Activated T-helper 1 cell treated with anti-CD3 and anti-CD28 coated beads, Interleukin-2, amount 50 U/mL, for 16 hours (primary cell): ENCODE measurements around the gene AMZ1.
"Not testable (repeated sequence)": the region's sequence is repeated elsewhere in the genome, so short reads cannot be mapped to it uniquely, and the experiment has no call there.

ENCODE experiments used
- DNase-seq, 2 donors: peaks; one replicate each; pipeline ENCODE4 v3.0.0-alpha.2; 2020; ENCODE audit warnings: low read depth in 1 of 2, low spot score in 1 of 2

Gene AMZ1

DNA sequence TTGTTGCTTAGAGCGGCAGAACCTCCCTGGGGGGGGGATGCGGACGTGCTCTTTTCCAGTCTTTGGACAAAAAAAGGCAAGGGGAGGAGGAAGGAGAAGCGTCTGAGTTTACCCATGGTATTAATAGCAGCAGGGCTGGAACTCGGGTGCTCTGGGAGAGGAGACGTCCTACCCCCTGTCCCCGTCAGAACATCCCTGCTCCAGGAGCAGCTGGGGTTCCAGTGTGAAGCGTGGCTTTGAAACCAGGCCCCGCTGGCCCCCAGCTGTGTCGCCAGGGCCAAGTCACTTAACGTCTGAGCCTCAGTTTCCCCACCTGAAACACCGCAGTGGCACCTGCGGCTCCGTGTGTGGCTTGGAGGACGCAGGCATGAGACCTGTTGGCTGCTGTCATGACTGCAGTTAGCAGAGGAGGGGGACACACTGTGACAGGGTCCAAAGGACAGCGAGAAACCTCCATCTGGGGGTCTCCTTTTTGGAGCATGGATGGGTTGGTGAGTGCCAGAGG is 1.4 kb downstream of the AMZ1 start:
- DNase-seq, result no peak

DNA sequence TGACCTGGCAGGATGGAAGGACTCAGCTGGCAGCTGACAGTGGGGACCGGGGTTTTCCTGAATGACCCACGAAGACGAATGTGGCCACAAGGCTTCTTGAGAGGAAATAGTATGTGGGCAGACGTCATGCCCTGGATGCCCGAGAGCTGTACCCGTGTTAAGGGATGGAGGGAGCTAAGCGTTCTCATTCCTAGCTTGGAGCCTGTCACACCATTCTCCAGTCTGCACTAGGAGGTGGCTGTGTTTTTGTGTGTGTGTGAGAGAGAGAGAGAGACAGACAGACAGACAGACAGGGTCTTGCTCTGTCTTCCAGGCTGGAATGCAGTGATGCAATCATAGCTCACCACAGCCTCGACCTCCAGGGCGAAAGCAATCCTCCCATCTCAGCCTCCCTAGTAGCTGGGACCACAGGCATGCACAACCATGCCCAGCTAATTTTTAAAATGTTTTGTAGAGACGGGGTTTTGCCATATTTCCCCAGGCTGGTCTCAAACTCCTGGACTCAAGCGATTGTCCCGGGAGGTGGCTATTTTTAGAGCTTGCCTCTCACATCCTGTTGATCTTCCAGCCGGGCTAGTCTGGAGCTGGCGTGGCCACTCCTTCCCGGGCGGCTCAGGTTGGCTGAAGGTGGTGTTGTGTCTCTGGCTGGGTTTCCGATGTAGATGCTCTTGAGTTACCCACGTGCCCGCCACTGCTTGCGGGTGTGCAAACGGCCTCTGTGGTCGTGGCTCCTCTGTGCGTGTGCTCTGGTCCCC is 2.1 kb downstream of the AMZ1 start:
- DNase-seq, result no peak

DNA sequence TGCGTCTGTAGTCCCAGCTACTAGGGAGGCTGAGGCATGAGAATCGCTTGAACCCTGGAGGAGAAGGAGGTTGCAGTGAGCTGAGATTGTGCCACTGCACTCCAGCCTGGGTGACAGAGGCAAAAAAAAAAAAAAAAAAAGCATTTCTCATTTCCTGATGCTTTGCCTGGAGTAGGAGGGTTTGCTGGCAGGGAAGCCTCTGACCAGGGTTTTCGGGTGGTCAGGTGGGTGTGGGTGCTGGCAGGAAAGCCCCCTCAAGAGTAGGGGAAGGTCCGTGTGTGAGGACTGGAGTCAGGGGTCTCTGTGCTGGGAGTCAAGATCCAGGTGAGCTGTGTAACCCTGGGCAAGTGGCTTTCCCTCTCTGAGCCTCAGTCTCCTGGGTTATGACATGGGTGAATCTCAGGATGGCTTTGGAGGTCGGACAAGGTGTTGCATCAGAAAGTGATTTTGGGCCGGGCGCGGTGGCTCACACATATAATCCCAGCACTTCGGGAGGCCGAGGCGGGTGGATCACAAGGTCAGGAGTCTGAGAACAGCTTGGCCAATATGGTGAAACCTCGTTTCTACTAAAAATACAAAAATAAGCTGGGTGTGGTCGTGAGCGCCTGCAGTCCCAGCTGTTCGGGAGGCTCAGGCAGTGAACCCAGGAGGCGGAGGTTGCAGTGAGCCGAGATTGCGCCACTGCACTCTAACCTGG is 3.2 kb downstream of the AMZ1 start:
- no peak for DNase-seq

DNA sequence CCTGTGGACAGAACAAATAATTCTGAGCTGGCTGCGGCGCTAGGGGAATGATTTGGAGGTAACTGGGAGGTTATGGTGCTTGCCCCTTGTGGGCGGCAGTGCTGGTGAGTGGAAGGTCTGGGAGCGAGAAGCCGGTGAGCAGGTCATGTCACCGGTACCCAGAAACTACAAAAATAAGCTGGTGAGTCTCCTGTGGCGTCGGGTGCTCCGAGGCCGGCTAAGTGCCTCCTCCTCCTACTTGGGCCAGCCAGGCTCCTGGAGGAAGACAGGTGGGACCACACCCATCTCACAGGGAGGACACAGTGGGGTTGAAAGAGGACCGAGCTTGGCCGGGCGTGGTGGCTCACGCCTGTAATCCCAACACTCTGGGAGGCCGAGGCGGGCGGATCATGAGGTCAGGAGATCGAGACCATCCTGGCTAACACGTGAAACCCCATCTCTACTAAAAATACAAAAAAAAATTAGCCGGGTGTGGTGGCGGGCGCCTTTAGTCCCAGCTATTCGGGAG is 4.0 kb downstream of the AMZ1 start:
- DNase-seq, result not testable (repeated sequence)

DNA sequence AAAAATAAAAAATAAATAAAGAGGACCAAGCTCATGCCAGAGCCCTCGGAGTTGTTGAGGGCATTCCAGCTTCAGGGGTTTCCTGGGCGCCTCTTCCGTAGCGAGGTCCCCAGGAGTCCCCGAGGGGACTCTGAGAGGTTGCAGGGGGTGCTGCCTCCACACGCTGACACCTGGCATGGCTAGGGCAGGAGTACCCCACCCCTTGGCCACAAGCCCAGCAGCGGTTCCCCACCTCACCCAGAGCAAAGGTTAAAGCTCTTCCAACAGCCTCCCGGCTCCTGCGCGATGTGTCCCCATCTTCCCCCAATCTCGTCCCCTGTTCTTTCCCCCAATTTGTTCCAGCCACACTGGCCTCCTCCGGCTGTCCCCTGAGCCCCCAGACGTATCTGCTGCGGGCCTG is 4.5 kb downstream of the AMZ1 start:
- no peak for DNase-seq

DNA sequence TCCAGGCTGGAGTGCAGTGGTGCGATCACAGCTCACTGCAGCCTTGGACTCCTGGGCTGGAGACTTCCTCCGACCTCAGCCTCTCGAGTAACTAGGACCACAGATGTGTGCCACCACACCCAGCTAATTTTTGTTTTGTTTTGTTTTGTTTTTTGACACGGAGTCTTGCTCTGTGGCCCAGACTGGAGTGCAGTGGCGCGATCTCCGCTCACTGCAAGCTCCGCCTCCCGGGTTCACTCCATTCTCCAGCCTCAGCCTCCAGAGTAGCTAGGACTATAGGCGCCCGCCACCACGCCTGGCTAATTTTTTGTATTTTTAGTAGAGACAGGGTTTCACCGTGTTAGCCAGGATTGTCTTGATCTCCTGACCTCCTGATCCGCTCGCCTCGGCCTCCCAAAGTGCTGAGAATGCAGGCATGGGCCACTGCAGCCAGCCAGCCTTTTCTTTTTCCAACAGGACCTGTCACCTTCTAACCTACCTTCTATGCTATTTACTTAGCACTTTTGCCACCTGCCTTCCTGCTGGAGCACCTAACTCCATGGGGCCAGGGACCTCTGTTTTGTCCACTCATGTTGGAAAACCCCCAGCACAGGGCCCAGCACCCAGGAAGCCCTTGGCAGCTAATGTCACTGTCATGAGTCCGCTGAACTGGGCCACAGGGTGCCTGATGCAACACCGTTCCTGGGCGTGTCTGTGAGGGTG is 5.6 kb downstream of the AMZ1 start:
- not testable (repeated sequence) for DNase-seq

DNA sequence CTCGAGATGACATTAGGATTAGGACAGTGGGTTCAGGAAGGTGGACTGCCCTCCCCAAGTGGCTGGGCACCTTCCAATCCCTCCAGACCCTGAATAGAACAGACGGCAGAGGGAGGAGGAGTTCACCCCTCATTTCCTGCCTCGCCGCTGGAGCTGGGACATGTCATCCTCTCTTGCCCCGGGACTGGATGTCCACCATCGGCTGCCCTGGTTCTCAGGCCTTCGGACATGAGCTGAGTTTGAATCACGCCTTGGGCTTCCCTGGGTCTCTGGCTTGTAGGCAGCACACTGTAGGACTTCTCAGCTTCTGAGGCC is 6.1 kb downstream of the AMZ1 start:
- not testable (repeated sequence) for DNase-seq

DNA sequence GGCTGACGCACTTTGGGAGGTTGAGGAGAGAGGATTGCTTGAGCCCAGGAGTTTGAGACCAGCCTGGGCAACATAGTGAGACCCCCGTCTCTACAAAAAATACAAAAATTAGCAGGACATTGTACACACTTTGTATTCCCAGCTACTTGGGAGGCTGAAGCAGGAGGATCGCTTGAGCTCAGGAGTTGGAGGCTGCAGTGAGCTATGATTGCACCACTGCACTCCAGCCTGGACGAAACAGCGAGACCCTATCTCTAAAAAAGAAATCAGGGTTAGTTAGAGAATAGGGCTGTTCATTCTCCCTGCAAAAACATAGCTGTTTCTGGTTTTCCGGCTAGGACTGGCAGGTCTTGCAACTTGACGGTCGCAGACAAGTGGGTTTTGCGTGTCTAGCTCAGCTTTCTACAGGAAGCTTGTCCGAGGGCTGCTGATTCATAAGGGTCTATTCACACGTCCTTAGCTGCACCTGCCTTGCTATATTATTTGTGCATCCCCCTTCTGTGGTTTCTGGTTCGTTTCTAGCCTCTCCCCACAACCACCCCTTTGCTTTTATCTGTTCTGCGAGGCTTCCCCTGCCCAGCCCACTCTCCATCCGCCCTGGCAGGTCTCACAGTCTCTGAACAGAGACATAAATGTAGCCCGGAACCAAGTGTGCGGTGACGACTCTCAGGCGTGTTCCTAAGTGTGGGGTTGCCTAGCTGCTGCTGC is 10.7 kb downstream of the AMZ1 start:
- DNase-seq, result peak; percentile 12 to 44

DNA sequence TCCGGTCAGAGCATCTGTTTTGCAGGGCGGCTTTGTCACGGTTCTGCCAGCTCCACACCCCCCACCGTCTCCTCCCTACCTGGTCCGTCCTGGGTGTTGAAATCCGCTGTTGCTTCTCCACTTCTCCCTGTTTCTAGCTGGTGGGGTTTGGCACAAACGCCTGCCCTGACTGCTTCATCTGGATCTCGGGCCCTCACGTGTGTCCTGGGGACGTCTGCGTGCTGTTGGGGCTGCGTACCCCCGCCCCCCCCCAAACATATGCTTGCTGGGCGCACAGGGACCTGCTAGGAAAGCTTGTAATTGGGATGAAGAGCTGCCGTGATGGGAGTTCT is 11.3 kb downstream of the AMZ1 start:
- DNase-seq, result no peak

DNA sequence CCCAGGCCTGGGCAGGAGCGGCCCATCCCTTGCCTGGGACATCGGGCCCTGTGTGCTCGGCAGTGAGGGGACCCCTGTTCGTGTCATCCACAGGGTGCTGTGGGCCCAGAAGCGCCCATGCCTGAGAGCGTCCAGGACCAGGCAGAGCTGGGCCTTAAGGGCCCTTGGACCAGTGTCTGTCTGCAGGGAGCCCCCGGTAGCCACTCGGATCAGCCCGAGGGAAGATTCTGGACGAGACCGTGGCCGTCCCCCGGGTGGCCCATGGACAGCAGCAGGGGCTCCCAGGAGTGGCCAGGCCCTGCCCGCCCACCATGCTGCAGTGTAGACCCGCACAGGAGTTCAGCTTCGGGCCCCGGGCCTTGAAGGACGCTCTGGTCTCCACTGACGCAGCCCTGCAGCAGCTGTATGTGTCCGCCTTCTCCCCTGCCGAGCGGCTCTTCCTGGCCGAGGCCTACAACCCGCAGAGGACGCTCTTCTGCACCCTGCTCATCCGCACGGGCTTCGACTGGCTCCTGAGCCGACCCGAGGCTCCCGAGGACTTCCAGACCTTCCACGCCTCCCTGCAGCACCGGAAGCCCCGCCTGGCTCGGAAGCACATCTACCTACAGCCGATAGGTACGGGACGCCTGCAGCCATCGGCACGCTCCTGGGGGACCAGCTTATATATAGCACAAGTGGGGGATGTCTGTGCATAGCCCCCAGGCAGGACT is 12.3 kb downstream of the AMZ1 start:
- no peak for DNase-seq

DNA sequence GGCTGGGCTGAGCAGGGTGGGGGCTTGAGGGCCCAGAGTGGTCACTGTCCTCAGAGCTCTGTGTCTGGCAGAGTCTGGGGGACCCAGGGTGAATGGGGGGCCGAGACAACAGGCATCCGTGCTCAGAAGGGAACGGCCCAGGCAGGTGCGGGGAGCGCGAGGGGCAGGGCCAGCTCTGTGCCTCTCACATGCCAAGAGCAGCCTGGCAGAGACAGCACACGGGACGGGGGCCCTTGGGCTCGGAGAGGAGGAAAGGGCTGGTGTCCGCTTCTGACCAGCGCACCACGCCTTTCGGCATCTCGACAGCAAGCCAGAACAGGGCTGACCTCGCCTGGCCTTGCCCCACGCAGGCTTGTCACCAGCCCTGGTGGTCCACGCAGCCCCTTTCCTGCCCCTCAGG is 13.4 kb downstream of the AMZ1 start:
- DNase-seq, result no peak

DNA sequence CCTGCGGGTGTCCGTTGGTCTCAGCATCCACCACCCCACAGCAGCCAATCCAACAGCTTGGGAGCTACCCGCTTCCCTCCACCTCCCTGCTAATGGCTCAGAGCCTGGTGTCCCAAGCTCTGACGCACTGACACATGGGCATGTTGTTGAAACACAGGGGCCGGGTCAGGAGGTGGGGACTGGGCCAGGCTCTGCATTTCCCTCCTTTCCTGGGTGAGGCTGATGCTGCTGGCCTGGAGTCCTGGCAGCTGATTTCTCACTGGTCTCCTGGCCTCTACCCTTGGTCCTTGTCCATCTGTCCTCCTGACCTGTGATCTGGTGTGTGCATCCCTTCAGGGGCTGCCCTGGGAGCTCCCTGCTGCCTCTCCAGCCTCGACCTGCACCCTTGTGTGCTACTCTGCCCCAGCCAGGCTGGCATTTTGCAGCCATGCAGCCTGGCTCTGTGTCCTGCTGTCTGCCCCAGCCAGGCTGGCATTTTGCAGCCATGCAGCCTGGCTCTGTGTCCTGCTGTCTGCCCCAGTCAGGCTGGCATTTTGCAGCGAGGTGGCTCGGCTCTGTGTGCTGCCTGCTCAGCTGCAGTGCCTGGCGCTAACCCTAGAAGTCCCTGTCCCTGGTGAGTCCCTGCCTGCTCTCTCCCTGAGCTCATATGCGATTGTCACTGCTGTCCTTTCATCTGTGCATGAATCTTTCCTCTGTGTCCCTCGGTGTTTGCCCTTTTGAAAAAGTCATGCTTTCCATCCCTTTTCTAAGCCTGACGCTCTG is 14.0 kb downstream of the AMZ1 start:
- DNase-seq, result no peak

DNA sequence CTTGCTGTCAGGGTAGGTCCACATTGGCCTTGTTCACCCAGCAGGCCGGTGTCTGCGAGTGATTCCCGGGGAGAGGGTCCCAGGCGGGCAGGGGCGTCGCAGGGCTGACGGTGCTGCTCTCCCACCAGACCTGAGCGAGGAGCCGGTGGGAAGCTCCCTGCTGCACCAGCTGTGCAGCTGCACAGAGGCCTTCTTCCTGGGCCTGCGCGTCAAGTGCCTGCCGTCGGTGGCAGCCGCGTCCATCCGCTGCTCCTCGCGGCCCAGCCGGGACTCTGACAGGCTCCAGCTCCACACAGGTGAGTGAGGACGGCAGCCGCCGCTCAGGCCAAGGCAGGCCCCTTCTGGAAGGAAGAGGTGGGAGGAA is 14.6 kb downstream of the AMZ1 start:
- DNase-seq, result no peak

DNA sequence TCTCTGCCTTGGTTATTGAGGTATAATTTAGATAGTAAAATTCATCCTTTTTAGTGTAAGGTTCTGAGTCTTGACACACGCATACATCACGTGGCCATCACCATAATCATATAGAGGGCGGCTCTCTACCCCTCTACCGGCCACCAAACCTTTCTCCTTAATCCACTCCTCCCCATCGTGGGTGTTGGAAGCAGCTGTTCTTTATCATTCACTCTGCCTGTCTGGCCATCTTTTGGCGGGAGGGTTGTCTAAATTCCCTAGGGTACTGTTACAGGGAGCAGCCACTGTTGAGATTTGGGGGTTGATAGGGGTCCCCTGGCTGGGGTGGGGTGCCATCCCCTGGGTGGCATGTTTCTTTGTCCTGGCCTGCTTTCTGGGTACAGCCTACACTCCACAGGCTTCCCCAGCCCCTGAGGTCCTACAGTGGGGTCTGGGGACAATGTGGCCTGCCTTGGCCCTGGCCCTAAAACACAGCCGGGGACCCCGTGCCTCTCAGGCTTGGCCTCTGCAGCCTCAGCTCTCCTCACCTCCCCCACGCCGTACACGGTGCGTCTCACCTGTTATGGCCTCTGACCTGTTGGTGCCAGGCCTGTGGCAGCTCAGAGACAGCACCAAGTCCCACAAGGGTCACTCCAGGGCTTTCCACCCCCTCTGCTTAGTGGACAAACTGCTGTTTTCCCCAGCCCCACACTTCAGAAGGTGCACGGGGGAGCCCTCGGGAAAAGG is 17.5 kb downstream of the AMZ1 start:
- DNase-seq, result no peak

DNA sequence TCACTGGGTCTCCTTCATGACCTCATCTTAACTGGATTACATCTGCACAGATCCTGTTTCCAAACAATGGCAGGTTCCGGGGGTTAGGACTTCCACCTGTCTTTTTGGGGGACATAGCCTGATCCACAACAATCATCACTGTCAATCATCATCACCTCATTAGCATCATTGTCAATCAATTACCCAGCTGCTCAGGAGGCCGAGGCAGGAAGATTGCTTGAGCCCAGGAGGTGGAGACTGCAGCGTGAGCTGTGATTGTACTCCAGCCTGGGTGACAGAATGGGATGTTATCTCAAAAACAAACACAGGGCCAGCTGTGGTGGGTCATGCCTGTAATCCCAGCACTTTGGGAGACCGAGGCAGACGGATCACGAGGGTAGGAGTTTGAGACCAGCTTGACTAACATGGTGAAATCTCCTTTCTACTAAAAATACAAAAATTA is 18.7 kb downstream of the AMZ1 start:
- no peak for DNase-seq

DNA sequence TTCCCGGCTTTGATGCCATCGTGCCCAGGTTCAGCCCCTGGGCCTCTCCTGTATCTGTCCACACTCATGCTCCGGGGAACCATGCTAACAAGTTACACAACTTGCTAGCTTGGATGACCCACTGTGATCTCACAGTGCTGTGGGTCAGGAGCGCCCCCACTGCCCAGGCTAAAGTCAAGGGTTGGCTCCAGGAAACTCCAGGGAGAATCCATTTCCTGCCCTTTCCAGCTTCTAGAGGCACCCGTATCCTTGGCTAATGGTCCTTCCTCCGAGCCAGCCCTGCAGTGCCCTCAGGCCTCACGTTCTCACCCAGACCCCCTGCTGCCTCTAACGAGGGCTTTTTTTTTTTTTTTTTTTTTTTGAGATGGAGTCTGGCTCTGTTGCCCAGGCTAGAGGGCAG is 19.5 kb downstream of the AMZ1 start:
- DNase-seq, result no peak

DNA sequence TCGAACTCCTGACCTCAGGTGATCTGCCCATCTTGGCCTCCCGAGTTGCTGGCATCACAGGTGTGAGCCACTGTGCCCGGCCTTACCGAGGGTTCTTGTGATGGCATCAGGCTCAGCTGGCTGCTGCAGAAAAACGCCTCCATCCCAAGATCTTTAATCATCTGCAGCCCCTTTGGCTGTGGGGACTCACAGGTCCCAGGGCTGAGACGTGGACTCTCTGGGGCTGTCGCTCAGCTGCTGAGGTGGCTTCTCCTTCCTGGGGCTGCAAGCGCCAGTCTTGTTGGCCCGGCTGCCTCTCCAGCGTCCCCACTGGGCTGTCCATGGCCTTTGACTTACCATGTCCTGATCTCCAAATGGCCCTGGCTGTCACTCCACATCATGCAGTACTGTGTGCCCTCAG is 20.0 kb downstream of the AMZ1 start:
- DNase-seq, result no peak

DNA sequence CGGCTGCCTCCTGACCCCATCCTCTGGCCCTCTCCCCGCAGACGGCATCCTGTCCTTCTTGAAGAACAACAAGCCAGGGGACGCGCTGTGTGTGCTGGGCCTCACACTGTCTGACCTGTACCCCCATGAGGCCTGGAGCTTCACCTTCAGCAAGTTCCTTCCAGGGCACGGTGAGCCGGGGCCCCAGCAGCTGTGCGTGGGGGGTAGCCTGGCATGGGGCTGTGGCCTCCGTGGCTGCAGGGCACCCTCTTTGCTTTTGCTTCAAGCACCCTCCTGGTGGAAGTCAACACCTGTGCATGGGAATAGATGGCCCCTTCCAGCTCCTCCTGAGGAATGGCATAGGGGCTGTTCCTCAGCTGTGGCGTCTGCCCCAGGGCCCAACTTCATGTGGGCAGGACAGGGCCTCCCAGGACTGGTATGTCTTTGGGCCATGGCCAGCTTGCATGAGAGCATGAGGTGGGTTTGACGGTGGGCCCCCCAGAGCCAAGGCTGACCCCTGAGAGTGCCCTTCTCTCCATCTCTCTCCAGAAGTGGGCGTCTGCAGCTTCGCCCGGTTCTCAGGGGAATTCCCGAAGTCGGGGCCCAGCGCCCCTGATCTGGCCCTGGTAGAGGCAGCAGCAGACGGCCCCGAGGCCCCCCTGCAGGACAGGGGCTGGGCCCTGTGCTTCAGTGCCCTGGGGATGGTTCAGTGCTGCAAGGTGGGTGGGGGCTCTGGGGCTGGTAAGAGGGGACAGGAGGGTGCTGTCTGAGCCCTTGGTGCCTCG is 20.7 kb downstream of the AMZ1 start:
- DNase-seq, result no peak
